Measurements from ENCODE around the gene FRMD6.

DNA sequence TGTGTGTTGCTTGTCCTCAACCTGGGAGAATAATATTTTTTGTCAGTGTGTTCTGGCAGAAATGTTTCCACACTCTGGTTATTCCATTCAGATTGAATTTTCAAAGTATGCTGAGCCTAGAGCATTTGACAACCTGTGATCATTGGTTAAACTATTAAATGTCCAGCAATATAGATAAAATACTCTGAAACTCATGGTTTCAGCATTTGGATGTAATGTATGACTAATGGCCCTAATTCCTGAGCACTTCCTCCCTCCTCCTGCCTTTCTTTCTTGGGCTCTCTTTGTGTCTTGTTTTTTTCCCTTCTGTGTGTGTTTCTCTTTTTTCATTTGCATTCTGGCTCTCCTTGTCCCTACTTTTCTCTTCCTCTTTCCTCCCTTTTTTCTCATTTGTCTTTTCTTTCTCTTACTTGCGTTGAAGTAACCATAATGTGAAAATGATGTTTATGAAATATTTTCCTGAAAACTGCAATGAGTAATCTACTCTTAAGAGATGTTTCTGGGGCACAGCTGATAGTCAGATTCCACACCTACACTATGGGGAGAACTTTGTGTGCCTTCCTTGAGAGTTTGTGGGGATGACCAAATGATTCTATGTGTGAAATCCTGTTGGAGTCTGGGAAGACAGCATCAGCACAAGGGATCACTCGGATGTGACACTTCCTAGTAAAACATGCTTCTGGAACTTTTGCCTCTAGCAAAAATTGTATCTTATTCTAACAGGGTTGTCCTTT, 74.6 kb downstream of the FRMD6 start:
- TF ChIP-seq, protein P1, sequence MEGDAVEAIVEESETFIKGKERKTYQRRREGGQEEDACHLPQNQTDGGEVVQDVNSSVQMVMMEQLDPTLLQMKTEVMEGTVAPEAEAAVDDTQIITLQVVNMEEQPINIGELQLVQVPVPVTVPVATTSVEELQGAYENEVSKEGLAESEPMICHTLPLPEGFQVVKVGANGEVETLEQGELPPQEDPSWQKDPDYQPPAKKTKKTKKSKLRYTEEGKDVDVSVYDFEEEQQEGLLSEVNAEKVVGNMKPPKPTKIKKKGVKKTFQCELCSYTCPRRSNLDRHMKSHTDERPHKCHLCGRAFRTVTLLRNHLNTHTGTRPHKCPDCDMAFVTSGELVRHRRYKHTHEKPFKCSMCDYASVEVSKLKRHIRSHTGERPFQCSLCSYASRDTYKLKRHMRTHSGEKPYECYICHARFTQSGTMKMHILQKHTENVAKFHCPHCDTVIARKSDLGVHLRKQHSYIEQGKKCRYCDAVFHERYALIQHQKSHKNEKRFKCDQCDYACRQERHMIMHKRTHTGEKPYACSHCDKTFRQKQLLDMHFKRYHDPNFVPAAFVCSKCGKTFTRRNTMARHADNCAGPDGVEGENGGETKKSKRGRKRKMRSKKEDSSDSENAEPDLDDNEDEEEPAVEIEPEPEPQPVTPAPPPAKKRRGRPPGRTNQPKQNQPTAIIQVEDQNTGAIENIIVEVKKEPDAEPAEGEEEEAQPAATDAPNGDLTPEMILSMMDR (IDR thresholded peaks at IDR 0.05): no peak
- TF ChIP-seq, protein P2, sequence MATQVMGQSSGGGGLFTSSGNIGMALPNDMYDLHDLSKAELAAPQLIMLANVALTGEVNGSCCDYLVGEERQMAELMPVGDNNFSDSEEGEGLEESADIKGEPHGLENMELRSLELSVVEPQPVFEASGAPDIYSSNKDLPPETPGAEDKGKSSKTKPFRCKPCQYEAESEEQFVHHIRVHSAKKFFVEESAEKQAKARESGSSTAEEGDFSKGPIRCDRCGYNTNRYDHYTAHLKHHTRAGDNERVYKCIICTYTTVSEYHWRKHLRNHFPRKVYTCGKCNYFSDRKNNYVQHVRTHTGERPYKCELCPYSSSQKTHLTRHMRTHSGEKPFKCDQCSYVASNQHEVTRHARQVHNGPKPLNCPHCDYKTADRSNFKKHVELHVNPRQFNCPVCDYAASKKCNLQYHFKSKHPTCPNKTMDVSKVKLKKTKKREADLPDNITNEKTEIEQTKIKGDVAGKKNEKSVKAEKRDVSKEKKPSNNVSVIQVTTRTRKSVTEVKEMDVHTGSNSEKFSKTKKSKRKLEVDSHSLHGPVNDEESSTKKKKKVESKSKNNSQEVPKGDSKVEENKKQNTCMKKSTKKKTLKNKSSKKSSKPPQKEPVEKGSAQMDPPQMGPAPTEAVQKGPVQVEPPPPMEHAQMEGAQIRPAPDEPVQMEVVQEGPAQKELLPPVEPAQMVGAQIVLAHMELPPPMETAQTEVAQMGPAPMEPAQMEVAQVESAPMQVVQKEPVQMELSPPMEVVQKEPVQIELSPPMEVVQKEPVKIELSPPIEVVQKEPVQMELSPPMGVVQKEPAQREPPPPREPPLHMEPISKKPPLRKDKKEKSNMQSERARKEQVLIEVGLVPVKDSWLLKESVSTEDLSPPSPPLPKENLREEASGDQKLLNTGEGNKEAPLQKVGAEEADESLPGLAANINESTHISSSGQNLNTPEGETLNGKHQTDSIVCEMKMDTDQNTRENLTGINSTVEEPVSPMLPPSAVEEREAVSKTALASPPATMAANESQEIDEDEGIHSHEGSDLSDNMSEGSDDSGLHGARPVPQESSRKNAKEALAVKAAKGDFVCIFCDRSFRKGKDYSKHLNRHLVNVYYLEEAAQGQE (IDR thresholded peaks at IDR 0.05; ENCODE audit: insufficient read depth in 1 of 2, low read depth in 2 of 2, low read length in 1 of 2): no peak
- TF ChIP-seq POLR2AphosphoS5 (IDR thresholded peaks at IDR 0.05; ENCODE audit: low read depth, low read length): no peak

All from Panc1 (cell line).